HepG2 (cell line): ENCODE results near the gene LEF1. TPM values are rescaled to one million over a fixed set of nuclear protein-coding genes. Genes with fewer than 3 reads are reported as not detected.

ENCODE experiments used
- ATAC-seq: fragments of 200-7000 bp; cut with Tn5 transposase; 3 replicates; pipeline ENCODE4 v1.9.1; 2020; ENCODE audit warnings: mild to moderate bottlenecking, moderate library complexity
- BruUV-seq: library from RNA; stranded (reverse); fragments of 400-500 nt; replicated peaks from 2 replicates; lab custom pipeline; 2021; lab: Mats Ljungman, UMichigan
- CTCF ChIA-PET: fragments of 300-600 bp; formaldehyde crosslinking; extraction: SDS; loops from one replicate; lab custom pipeline; 2021; ENCODE audit warnings: low total read pairs, inconsistent platforms, low intra/inter-chr PET ratio; lab: Yijun Ruan, JAX
- POLR2A ChIA-PET: fragments of 350-600 bp; sonication (Branson Sonifier 250); formaldehyde crosslinking; loops from one replicate; lab custom pipeline; 2020; ENCODE audit warnings: antibody characterized with exemption, inconsistent platforms; lab: Yijun Ruan, JAX
- DNase-seq: peaks from one replicate; pipeline ENCODE4 v3.0.0-alpha.2; 2015; ENCODE audit warnings: low spot score
- FAIRE-seq: peaks from 3 replicates; lab custom pipeline; 2011; peaks lifted over from hg19 to GRCh38; lab: Jason Lieb, UNC
- H2AFZ ChIP-seq: one replicate; pipeline ENCODE4 v1.6.1; 2011; ENCODE audit warnings: low read length, inconsistent platforms
- H3K27ac ChIP-seq: fragments of 300-600 bp; 3 replicates; pipeline ENCODE4 v1.8.0; 2011; ENCODE audit warnings: mixed run types, mild to moderate bottlenecking, mixed read lengths, low read length, inconsistent platforms; ENCODE audit not compliant: insufficient read depth; ENCODE audit errors: extremely low read length
- H3K27me3 ChIP-seq, 2 experiments: fragments of 200-600 bp in 1 of 2; 2 replicates in 1 of 2; 3 replicates in 1 of 2; pipeline versions ENCODE4 v1.6.0 to v1.8.0; 2011; ENCODE audit warnings: low read length in 2 of 2, mild to moderate bottlenecking in 2 of 2, moderate library complexity in 2 of 2, inconsistent platforms in 1 of 2; ENCODE audit not compliant: insufficient read depth in 2 of 2, control insufficient read depth in 1 of 2
- H3K36me3 ChIP-seq, 2 experiments: fragments of 200-600 bp in 1 of 2; replicated peaks in 1 of 2; 2 replicates in 1 of 2; 3 replicates in 1 of 2; pipeline versions ENCODE4 v1.5.1 to v1.8.0; 2011; ENCODE audit warnings: low read length in 2 of 2, inconsistent platforms in 1 of 2; ENCODE audit not compliant: insufficient read depth in 2 of 2, control insufficient read depth in 1 of 2
- H3K4me1 ChIP-seq: 2 replicates; pipeline ENCODE4 v1.5.1; 2012; ENCODE audit warnings: low read length, inconsistent platforms; ENCODE audit not compliant: insufficient read depth
- H3K4me2 ChIP-seq: 2 replicates; pipeline ENCODE4 v1.6.0; 2011; ENCODE audit warnings: low read depth, low read length, inconsistent platforms
- H3K4me3 ChIP-seq, 3 experiments: fragments of 200-600 bp in 1 of 3; sonication (generic), shearing (Covaris generic) in 1 of 3; replicated peaks in 1 of 3; 2 replicates each; pipeline ENCODE4 v1.5.1; 2011 to 2016; ENCODE audit warnings: low read length in 3 of 3, inconsistent platforms in 2 of 3, low read depth in 2 of 3, mild to moderate bottlenecking in 2 of 3, control low read depth in 1 of 3, mixed read lengths in 1 of 3; ENCODE audit not compliant: insufficient read depth in 1 of 3
- H3K79me2 ChIP-seq: one replicate; pipeline ENCODE4 v1.6.1; 2011; ENCODE audit warnings: low read length, inconsistent platforms; ENCODE audit not compliant: insufficient read depth
- H3K9ac ChIP-seq: 2 replicates; pipeline ENCODE4 v1.6.0; 2011; ENCODE audit warnings: mild to moderate bottlenecking, low read depth, low read length, inconsistent platforms; ENCODE audit not compliant: insufficient read depth
- H3K9me3 ChIP-seq: 2 replicates; pipeline ENCODE4 v1.5.1; 2012; ENCODE audit warnings: mild to moderate bottlenecking, low read length
- H4K20me1 ChIP-seq: 2 replicates; pipeline ENCODE4 v1.6.0; 2011; ENCODE audit warnings: inconsistent platforms, mild to moderate bottlenecking, low read length, moderate library complexity; ENCODE audit not compliant: insufficient read depth
- TBP ChIP-seq: sonication (generic); formaldehyde crosslinking; IDR thresholded peaks from 2 replicates; pipeline ENCODE4 v1.5.0; 2020; ENCODE audit warnings: missing genetic modification reagents
- WGBS: methylation state at CpG from one replicate; pipeline ENCODE4 v1.1.6; 2017; ENCODE audit warnings: low lambda C conversion rate; 5-methylcytosine and 5-hydroxymethylcytosine counted together
- in situ Hi-C: cut with HindIII; loops from 2 replicates; pipeline ENCODE4 v1.10.0; 2017; ENCODE audit warnings: low pct_unique_long_range_greater_than_20kb; ENCODE audit not compliant: extremely low pct_ligation_motif_present
- intact Hi-C: fragments of 100-400 bp; cut with micrococcal nuclease; formaldehyde crosslinking; loops from one replicate; pipeline ENCODE4 v1.10.0; 2022; ENCODE audit not compliant: unreplicated experiment
- polyA plus RNA-seq, 8 experiments: library from polyadenylated mRNA; depleted of rRNA in 3 of 8; stranded (reverse) in 7 of 8; unstranded in 1 of 8; fragments of >200 nt; fragmentation: Illumina TruSeq in 4 of 8; extraction: Trizol in 4 of 8; gene quantifications; 2 replicates each; pipeline versions ENCODE4 v1.2.1 to v1.2.3, GENCODE V29; 2011 to 2016; ENCODE audit warnings: low read depth in 4 of 8, missing spikeins in 1 of 8, mixed read lengths in 1 of 8; ENCODE audit not compliant: insufficient read depth in 1 of 8
- total RNA-seq, 5 experiments: library from RNA; depleted of rRNA; stranded (reverse); fragments of >200 nt; fragmentation: Illumina TruSeq; extraction: Trizol; gene quantifications; 2 replicates each; pipeline ENCODE4 v1.2.3, GENCODE V29; 2016; ENCODE audit warnings: low read depth in 1 of 5
- TF ChIP-seq, protein P1 (sequence below): sonication (generic); formaldehyde crosslinking; IDR thresholded peaks from 2 replicates; pipeline ENCODE4 v1.4.0; 2020; ENCODE audit warnings: low read depth, missing genetic modification reagents
- TF ChIP-seq, protein P2 (sequence below): sonication (generic); formaldehyde crosslinking; IDR thresholded peaks from 2 replicates; pipeline ENCODE4 v1.4.0; 2020; ENCODE audit warnings: missing genetic modification reagents

Gene LEF1
- total and polyA plus RNA-seq, 2 of the 13 experiments (the other 11 are each of a cell fraction or from before 2014, with no cell fraction given), result 0.22 to 0.29 TPM

DNA sequence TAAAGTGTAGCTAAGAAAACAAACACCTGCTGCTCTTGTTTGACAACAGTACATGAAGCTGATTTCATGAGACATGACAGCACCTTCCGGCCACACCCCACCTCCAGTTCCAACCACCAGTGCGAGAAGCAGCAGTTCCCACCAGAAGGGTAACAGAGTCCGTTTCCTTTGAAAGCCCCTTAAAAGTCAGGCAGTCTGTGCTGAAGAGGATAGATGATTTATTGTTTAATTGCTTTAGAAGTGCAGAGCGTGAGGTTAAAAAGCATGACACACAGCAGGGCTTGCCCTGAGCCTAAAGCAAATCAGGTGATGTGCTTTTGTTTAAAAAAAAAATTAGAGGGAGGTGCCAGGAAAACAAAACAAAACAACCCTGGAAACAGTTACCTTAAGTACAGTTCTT lies 96.4 kb downstream of the LEF1 start (continued):
- TF ChIP-seq, protein P1, sequence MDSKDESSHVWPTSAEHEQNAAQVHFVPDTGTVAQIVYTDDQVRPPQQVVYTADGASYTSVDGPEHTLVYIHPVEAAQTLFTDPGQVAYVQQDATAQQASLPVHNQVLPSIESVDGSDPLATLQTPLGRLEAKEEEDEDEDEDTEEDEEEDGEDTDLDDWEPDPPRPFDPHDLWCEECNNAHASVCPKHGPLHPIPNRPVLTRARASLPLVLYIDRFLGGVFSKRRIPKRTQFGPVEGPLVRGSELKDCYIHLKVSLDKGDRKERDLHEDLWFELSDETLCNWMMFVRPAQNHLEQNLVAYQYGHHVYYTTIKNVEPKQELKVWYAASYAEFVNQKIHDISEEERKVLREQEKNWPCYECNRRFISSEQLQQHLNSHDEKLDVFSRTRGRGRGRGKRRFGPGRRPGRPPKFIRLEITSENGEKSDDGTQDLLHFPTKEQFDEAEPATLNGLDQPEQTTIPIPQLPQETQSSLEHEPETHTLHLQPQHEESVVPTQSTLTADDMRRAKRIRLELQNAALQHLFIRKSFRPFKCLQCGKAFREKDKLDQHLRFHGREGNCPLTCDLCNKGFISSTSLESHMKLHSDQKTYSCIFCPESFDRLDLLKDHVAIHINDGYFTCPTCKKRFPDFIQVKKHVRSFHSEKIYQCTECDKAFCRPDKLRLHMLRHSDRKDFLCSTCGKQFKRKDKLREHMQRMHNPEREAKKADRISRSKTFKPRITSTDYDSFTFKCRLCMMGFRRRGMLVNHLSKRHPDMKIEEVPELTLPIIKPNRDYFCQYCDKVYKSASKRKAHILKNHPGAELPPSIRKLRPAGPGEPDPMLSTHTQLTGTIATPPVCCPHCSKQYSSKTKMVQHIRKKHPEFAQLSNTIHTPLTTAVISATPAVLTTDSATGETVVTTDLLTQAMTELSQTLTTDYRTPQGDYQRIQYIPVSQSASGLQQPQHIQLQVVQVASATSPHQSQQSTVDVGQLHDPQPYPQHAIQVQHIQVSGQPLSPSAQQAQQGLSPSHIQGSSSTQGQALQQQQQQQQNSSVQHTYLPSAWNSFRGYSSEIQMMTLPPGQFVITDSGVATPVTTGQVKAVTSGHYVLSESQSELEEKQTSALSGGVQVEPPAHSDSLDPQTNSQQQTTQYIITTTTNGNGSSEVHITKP, result no peak
- TF ChIP-seq, protein P2, sequence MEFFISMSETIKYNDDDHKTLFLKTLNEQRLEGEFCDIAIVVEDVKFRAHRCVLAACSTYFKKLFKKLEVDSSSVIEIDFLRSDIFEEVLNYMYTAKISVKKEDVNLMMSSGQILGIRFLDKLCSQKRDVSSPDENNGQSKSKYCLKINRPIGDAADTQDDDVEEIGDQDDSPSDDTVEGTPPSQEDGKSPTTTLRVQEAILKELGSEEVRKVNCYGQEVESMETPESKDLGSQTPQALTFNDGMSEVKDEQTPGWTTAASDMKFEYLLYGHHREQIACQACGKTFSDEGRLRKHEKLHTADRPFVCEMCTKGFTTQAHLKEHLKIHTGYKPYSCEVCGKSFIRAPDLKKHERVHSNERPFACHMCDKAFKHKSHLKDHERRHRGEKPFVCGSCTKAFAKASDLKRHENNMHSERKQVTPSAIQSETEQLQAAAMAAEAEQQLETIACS, result no peak
- TF ChIP-seq, all 625 proteins: peak for 0

DNA sequence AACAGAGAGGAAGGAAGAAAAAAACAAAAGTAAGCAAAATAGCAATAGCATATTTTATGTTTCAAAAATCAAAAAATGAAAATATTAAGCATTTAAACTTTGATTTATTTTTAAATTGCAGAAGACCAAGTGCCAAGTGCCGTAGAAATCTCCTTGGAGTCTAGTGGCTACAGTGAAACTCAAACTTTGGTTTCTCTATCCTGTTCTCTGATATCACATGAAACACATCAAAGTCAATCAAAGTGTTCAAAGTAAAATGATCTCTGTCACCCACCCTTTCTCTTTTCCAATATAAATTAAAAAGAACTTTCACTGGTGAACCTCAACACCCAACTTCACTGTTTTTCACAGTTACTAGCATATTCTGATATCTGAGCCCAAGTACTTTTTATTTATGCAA lies 98.0 kb downstream of the LEF1 start:
- H4K20me1 ChIP-seq, result no peaks in the 10 kb centered on the region
- H2AFZ ChIP-seq, result no peak overlapping the region
- H3K27ac ChIP-seq, result no peak overlapping the region
- BruUV-seq, result no TSS peak
- DNase-seq (no peak), FAIRE-seq (no peak)
- H3K9ac ChIP-seq, result no peak overlapping the region
- intact Hi-C loops, result no loop called here
- H3K4me2 ChIP-seq, result no peak overlapping the region
- no peaks in the 10 kb centered on the region for H3K79me2 ChIP-seq
- POLR2A ChIA-PET, result no interaction called here
- CTCF ChIA-PET, result no interaction called here
- TF ChIP-seq TBP (CRISPR knock-in tag), result no peak
- TF ChIP-seq, all 625 proteins: peak for 0
- no peaks in the 10 kb centered on the region for H3K4me1 ChIP-seq
- in situ Hi-C loops, result no loop called here
- no peaks in the 10 kb centered on the region for H3K36me3 ChIP-seq
- no peaks in the 10 kb centered on the region for H3K27me3 ChIP-seq
- H3K4me3 ChIP-seq, result no peak overlapping the region
- WGBS, result 75% methylated on average over 1 of the region's 1 CpG
- no peaks in the 10 kb centered on the region for H3K9me3 ChIP-seq
- ATAC-seq, result no peak
